ENCODE results near the gene HFM1. TPM values are rescaled to one million over a fixed set of nuclear protein-coding genes. Genes with fewer than 3 reads are reported as not detected.
A peak's percentile ranks its signal among the peaks of the same experiment; 100 is the strongest.
"Not testable (repeated sequence)": the region's sequence is repeated elsewhere in the genome, so short reads cannot be mapped to it uniquely, and the experiment has no call there.

HFM1 gene
- total and polyA plus RNA-seq, 12 donors = 0.17 to 7.8 (median 2.9) TPM

GRCh38 chr1:91440847-91441246, 36.2 kb upstream of the HFM1 start:
- intact Hi-C loops (cut with DNase I) = loop anchor here in 1 of 10 donors (10.0 kb wide), 1 partner anchor 64 kb away; the partner anchor contains the start of gene CDC7
- Histone ChIP-seq H3K27me3 (peaks cover 0 to 7% (median 0%) of the 10 kb centered on the region in 7 donors), H3K27ac (no peak overlapping the region), H3K4me3 (no peak overlapping the region), H3K36me3 (no peaks in the 10 kb centered on the region), H3K4me1 (no peaks in the 10 kb centered on the region), H3K9me3 (peaks cover 0 to 4% (median 0%) of the 10 kb centered on the region in 11 donors)
- TF ChIP-seq CTCF (IDR thresholded peaks at IDR 0.05) = peak in 2 of 9 donors; percentile 29 to 33
- DNase-seq (no peak), ATAC-seq (no peak)
- WGBS, 2 donors = 70 to 77% methylated on average over 1 of the region's 1 CpG

GRCh38 chr1:91439016-91439415, 34.4 kb upstream of the HFM1 start:
- Histone ChIP-seq H3K36me3 (no peaks in the 10 kb centered on the region), H3K27ac (no peak overlapping the region), H3K9me3 (peaks cover 0 to 4% (median 0%) of the 10 kb centered on the region in 11 donors), H3K4me1 (no peaks in the 10 kb centered on the region), H3K4me3 (no peak overlapping the region), H3K27me3 (peaks cover 0 to 7% (median 0%) of the 10 kb centered on the region in 7 donors)
- ATAC-seq = peak in 2 of 8 donors; percentile 27 to 38
- intact Hi-C loops (cut with DNase I) = no loop called here
- no peak for TF ChIP-seq CTCF (IDR thresholded peaks at IDR 0.05)
- DNase-seq = no peak

GRCh38 chr1:91428182-91428798, 23.7 kb upstream of the HFM1 start:
- ATAC-seq = no peak

GRCh38 chr1:91427741-91428140, 23.1 kb upstream of the HFM1 start:
- ATAC-seq = no peak
- Histone ChIP-seq H3K27ac (no peak overlapping the region), H3K27me3 (peaks cover 0 to 6% (median 0%) of the 10 kb centered on the region in 7 donors), H3K4me3 (no peak overlapping the region), H3K9me3 (no peaks in the 10 kb centered on the region), H3K36me3 (no peaks in the 10 kb centered on the region), H3K4me1 (no peaks in the 10 kb centered on the region)
- no peak for DNase-seq
- WGBS, 2 donors = 56 to 65% methylated on average over 13 of the region's 13 CpGs
- intact Hi-C loops (cut with DNase I) = no loop called here
- no peak for TF ChIP-seq CTCF (IDR thresholded peaks at IDR 0.05)

More at GRCh38 chr1:91428182-91428798, 23.7 kb upstream of the HFM1 start:
- Histone ChIP-seq H3K4me3 (peak overlapping the region in 1 of 10 donors; percentile 14), H3K9me3 (no peaks in the 10 kb centered on the region), H3K36me3 (no peaks in the 10 kb centered on the region), H3K27me3 (peaks cover 0 to 6% (median 0%) of the 10 kb centered on the region in 7 donors), H3K4me1 (no peaks in the 10 kb centered on the region), H3K27ac (no peak overlapping the region)
- no peak for DNase-seq
- 55 to 60% methylated on average over 13 of the region's 13 CpGs for whole genome bisulfite sequencing, 2 donors
- TF ChIP-seq CTCF (IDR thresholded peaks at IDR 0.05) = no peak
- intact Hi-C loops (cut with DNase I) = no loop called here

GRCh38 chr1:91422523-91422922, 17.9 kb upstream of the HFM1 start:
- H3K36me3 ChIP-seq; H3K4me1 ChIP-seq; H3K27ac ChIP-seq; ATAC-seq; H3K9me3 ChIP-seq; intact Hi-C loops (cut with DNase I); H3K4me3 ChIP-seq; DNase-seq: not testable (repeated sequence)
- H3K27me3 ChIP-seq = peaks cover 0 to 11% (median 0%) of the 10 kb centered on the region in 7 donors
- 94 to 95% methylated on average over 4 of the region's 4 CpGs for WGBS, 2 donors
